22Rv1 (cell line): ENCODE data around the gene SLX4IP.

Experiments
- CTCF ChIP-seq: fragments of 450-650 bp; IDR thresholded peaks from 2 replicates; pipeline ENCODE4 v1.5.1; 2017; ENCODE audit warnings: mild to moderate bottlenecking
- ZFX ChIP-seq: fragments of 450-650 bp; IDR thresholded peaks from 2 replicates; pipeline ENCODE4 v1.6.1; 2017; ENCODE audit warnings: antibody characterized with exemption, borderline replicate concordance

DNA sequence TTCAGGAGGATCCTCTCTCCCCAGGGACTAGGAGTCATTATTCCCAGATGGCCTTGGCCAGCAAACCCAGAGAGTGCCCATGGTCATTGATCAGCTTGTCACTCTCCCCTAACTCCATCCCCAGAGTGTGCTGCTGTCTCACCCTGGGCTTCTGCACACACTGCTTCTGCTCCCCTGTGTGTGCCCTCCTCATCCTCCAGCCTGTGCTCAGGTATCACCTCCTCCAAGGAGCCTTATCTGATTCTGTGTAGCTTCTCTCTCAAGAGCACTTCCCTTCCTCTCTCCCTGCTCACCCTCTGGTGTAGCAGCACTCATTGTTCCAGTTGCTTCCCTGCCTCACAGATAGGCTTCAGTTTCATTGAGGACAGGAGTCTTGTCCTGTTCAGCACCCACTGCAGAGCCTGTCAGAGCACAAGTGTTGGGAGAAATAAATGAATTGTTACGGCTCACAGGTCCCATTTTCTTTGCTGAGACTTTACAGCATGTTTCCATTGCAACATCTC lies 136.3 kb downstream of the SLX4IP start:
- TF ChIP-seq CTCF = no peak
- TF ChIP-seq ZFX = no peak
